Mesothelial cell of epicardium (in vitro differentiated cells): ENCODE data around the gene NHSL1. TPM values are rescaled to one million over a fixed set of nuclear protein-coding genes. Genes with fewer than 3 reads are reported as not detected.

Source experiments
- DNase-seq, 2 experiments: peaks; one replicate each; pipeline ENCODE4 v3.0.0; 2021; ENCODE audit warnings: low spot score in 2 of 2; ENCODE audit not compliant: unreplicated experiment in 2 of 2
- H3K27ac Mint-ChIP-seq: 2 replicates; pipeline ENCODE4 v1.8.0; 2021; ENCODE audit warnings: mixed read lengths
- H3K27me3 Mint-ChIP-seq: 2 replicates; pipeline ENCODE4 v1.8.0; 2021; ENCODE audit warnings: low read depth, mixed read lengths
- H3K36me3 Mint-ChIP-seq: 2 replicates; pipeline ENCODE4 v1.8.0; 2021; ENCODE audit warnings: mixed read lengths
- H3K4me1 Mint-ChIP-seq: 2 replicates; pipeline ENCODE4 v1.8.0; 2021; ENCODE audit warnings: mixed read lengths
- H3K4me3 Mint-ChIP-seq: 2 replicates; pipeline ENCODE4 v1.8.0; 2021; ENCODE audit warnings: mild to moderate bottlenecking, moderate library complexity, mixed read lengths
- H3K9me3 Mint-ChIP-seq: 2 replicates; pipeline ENCODE4 v1.8.0; 2021; ENCODE audit warnings: mixed read lengths
- CTCF ChIP-seq: fragments of 200-600 bp; sonication (generic); IDR thresholded peaks from one replicate; pipeline ENCODE4 v1.5.0; 2021; ENCODE audit warnings: antibody characterized with exemption; ENCODE audit not compliant: unreplicated experiment
- total RNA-seq: library from RNA; stranded (reverse); gene quantifications from 3 replicates; pipeline ENCODE4 v1.2.1, GENCODE V29; 2021

NHSL1 gene
- total RNA-seq, 1 donor from 2014 or later: 68.0 TPM

- H3K4me3 Mint-ChIP-seq: no peak overlapping the region
- peaks cover 11% of the 10 kb centered on the region for H3K9me3 Mint-ChIP-seq
- DNase-seq: no peak
- peaks cover 58% of the 10 kb centered on the region for H3K36me3 Mint-ChIP-seq
- H3K27me3 Mint-ChIP-seq: no peaks in the 10 kb centered on the region
- H3K27ac Mint-ChIP-seq: no peak overlapping the region
- TF ChIP-seq CTCF: no peak
- H3K4me1 Mint-ChIP-seq: peaks cover 5% of the 10 kb centered on the region
Measured at GRCh38 chr6:138461647-138462046, 37.6 kb downstream of the NHSL1 start.

DNA sequence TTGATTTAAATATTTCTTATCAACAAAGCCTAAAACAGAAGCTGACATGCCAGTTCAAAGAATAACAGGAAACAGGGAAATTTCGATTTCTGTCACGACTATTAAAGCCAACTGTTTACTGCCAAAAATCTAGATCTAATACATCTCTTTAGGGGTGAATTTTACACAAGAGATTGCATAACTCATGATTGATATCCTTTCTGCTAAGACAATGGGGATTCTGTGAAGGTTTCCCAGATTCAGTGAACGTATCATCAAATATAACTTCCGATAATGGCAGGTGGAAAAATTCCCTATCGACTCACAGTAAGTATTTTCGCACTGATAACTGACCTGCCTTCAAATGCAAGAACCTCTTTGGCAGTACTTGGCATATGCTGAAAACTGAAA lies 42.9 kb downstream of the NHSL1 start:
- peak overlapping the region; percentile 83 for H3K27ac Mint-ChIP-seq
- no peak overlapping the region for H3K4me3 Mint-ChIP-seq
- no peaks in the 10 kb centered on the region for H3K9me3 Mint-ChIP-seq
- H3K36me3 Mint-ChIP-seq: peaks cover 21% of the 10 kb centered on the region
- peaks cover 11% of the 10 kb centered on the region for H3K4me1 Mint-ChIP-seq
- no peak for DNase-seq
- no peak for TF ChIP-seq CTCF
- H3K27me3 Mint-ChIP-seq: no peaks in the 10 kb centered on the region

DNA sequence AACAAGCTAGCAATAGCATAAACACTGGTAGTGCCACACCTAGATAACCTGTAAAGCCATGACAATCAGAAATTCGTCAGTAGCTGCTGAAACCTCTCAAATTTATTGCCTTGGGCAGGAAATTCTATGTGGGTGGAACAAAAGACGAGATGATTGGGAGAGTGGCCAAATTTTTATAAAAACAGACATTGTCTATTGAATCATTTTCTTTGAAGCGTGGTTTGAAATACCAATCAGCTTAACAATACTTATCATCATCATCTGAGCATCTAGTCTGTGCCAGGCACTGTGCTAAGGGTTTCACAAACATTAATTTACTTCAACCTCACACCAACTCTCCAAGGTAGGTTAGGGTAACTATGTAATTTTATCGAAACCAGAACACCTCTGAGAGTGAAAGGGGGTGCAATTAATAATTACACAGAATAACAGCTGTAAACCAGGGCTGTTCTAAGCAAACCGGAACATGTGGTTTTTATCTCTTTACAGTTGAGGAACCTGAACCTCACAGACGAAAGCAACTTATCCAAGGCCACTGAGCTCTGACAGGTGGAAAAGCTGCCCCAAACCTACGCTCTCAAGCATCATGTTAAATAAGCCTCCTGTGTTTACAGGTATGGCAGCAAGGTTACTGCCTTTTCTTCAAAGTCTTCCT lies 43.4 kb downstream of the NHSL1 start:
- H3K36me3 Mint-ChIP-seq: peaks cover 16% of the 10 kb centered on the region
- no peak for TF ChIP-seq CTCF
- peaks cover 14% of the 10 kb centered on the region for H3K4me1 Mint-ChIP-seq
- no peak for DNase-seq
- H3K9me3 Mint-ChIP-seq: no peaks in the 10 kb centered on the region
- no peak overlapping the region for H3K4me3 Mint-ChIP-seq
- peak overlapping the region; percentile 83 for H3K27ac Mint-ChIP-seq
- H3K27me3 Mint-ChIP-seq: no peaks in the 10 kb centered on the region

DNA sequence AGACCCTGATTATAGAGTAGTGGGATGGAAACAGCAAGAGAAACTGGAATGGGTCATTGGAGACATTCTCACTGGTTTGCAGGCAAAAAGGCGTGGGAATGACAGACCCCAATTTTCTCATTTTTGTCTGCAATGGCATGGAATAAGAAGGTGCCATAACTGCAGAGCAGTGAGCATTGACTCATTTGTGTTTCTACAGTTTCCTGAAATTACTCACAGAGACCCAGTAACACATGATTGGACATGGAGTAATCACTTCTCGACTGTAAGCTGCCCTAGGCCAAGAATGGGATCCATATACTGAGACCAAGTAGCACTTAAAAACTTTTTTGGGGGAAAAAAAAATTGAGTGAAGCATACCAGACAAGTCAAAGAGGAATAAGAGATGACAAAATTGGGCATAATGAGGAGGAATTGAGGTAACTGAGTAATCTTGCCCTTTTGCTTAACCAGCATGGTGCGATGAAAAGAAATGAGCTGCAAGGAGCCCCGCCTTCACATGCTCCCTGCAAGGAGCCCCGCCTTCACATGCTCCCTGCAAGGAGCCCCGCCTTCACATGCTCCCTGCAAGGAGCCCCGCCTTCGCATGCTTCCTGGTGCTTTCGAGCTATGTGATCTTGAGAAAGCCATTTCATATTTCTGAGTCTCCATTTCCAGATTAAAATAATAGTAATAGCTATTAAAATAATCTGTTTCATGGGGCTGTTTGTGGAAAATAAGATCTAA lies 44.1 kb downstream of the NHSL1 start:
- TF ChIP-seq CTCF: no peak
- Mint-ChIP-seq H3K9me3 (no peaks in the 10 kb centered on the region), H3K4me1 (peaks cover 22% of the 10 kb centered on the region), H3K27ac (peak overlapping the region; percentile 83), H3K36me3 (peaks cover 13% of the 10 kb centered on the region), H3K4me3 (no peak overlapping the region), H3K27me3 (no peaks in the 10 kb centered on the region)
- no peak for DNase-seq

DNA sequence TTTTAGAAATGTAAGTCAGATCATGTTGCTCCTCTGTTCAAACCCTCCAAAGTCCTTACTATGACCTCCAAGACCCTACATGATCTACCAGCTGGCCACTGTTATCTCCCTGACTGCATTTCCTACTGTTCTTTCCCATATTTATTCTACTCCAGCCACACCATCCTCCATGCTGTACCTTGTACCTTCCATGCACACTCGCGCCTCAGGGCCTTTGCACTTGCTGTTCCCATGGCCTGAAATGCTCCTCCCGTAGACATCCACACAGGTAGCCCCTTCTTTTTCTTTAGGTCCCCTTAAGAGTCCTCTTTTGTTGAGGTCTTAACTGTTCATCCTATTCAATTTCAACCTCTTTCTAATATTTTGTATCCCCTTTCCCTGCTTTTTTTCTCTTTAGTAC lies 48.3 kb downstream of the NHSL1 start:
- Mint-ChIP-seq H3K27ac (peak overlapping the region; percentile 36), H3K27me3 (no peaks in the 10 kb centered on the region), H3K4me3 (no peak overlapping the region), H3K36me3 (peaks cover 12% of the 10 kb centered on the region), H3K4me1 (peaks cover 25% of the 10 kb centered on the region), H3K9me3 (no peaks in the 10 kb centered on the region)
- no peak for TF ChIP-seq CTCF
- DNase-seq: no peak
